Esophagus squamous epithelium (tissue), 5 donors: ENCODE measurements around the gene LDLRAD4. TPM values are rescaled to one million over a fixed set of nuclear protein-coding genes. Genes with fewer than 3 reads are reported as not detected.

ENCODE experiments used
- DNase-seq: peaks from one replicate; lab custom pipeline; 2025; lab: John Stamatoyannopoulos, UW
- H3K27ac ChIP-seq, 4 donors: fragments of 200-600 bp; sonication (generic); one replicate each; pipeline ENCODE4 v1.5.1; 2016 to 2019; ENCODE audit warnings: mild to moderate bottlenecking in 1 of 4
- H3K27me3 ChIP-seq, 4 donors: fragments of 200-600 bp; sonication (generic); 1 replicate in 3 of 4; 2 replicates in 1 of 4; pipeline versions ENCODE4 v1.5.1 to v1.6.0; 2017 to 2021; ENCODE audit warnings: antibody characterized with exemption in 1 of 4
- H3K36me3 ChIP-seq, 3 donors: fragments of 200-600 bp; sonication (generic); one replicate each; pipeline ENCODE4 v1.5.1; 2016 to 2019
- H3K4me1 ChIP-seq, 3 donors: fragments of 200-600 bp; sonication (generic); one replicate each; pipeline ENCODE4 v1.5.1; 2017 to 2019
- H3K4me3 ChIP-seq, 4 donors: fragments of 200-600 bp; sonication (generic); 1 replicate in 3 of 4; 2 replicates in 1 of 4; pipeline ENCODE4 v1.5.1; 2016 to 2019; ENCODE audit warnings: mild to moderate bottlenecking in 2 of 4, moderate library complexity in 1 of 4
- H3K9me3 ChIP-seq, 3 donors: fragments of 200-600 bp; sonication (generic); one replicate each; pipeline ENCODE4 v1.5.1; 2016 to 2019
- POLR2A ChIP-seq, 4 donors: fragments of 450-650 bp; IDR thresholded peaks; one replicate each; pipeline ENCODE4 v1.6.1; 2017; ENCODE audit warnings: antibody characterized with exemption in 4 of 4, mild to moderate bottlenecking in 4 of 4, moderate library complexity in 3 of 4
- WGBS, 2 donors: methylation state at CpG; one replicate each; pipeline ENCODE4 v1.1.5; 2018; 5-methylcytosine and 5-hydroxymethylcytosine counted together
- intact Hi-C: fragments of 100-400 bp; cut with DNase I; formaldehyde crosslinking; loops from one replicate; pipeline ENCODE4 v1.15.0; 2022
- total RNA-seq, 4 donors: library from RNA; depleted of rRNA; stranded (reverse); fragments of >200 nt; gene quantifications; one replicate each; pipeline ENCODE4 v1.1.0, GENCODE V29; 2016
- TF ChIP-seq, protein P1 (sequence below), 6 experiments: fragments of 450-650 bp in 4 of 6; fragments of 200-600 bp in 2 of 6; sonication (generic) in 2 of 6; IDR thresholded peaks; one replicate each; pipeline ENCODE4 v1.5.1; 2016 to 2019; ENCODE audit warnings: antibody characterized with exemption in 6 of 6, mild to moderate bottlenecking in 4 of 6, moderate library complexity in 4 of 6
- donor health status: DM: yes; HTN: yes; CAD: no.

LDLRAD4 gene
- total RNA-seq, 4 donors from 2014 or later: 0.91 to 17.9 (median 6.8) TPM

DNA sequence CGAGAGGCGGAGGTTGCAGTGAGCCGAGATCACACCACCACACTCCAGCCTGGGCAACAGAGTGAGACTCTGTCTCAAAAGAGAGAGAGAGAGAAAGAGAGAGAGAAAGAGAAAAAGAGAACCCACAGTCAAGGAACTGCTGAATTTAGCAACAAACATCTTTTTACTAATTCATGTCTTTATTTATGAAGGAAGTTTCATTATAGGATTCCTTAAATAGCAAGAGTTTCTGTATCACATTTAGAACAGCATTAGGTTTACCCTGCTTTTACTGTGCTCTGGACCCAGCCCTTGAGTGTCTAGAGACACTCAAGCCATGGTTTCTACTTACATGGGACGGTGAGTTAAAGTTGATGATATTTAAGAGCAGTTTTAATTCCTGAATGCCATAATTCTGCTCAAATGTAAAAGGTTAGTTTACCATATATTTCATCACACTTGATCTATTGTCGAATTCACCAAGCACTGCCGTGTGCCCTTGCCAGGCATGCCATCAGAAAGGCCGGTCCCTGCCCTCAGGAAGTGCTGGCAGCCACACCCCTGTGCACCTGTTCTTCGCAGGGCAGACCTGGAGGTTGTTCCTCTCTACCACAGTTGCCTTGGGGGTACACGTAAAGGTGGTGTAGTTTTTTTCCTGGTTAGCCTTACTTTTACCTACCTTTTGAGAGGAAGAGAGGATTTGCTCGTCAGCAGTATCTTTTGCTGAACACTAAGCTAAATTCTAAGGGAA lies 153.3 kb downstream of the LDLRAD4 start:
- Histone ChIP-seq H3K27me3 (no peaks in the 10 kb centered on the region), H3K36me3 (no peaks in the 10 kb centered on the region), H3K27ac (no peak overlapping the region), H3K9me3 (no peaks in the 10 kb centered on the region), H3K4me3 (no peak overlapping the region), H3K4me1 (peaks cover 6 to 35% (median 19%) of the 10 kb centered on the region in 3 donors)
- DNase-seq: no peak
- WGBS, 2 donors: 51 to 64% methylated on average over 9 to 10 of the region's 10 CpGs
- no peak for TF ChIP-seq POLR2A (IDR thresholded peaks at IDR 0.05)
- intact Hi-C loops: no loop called here

DNA sequence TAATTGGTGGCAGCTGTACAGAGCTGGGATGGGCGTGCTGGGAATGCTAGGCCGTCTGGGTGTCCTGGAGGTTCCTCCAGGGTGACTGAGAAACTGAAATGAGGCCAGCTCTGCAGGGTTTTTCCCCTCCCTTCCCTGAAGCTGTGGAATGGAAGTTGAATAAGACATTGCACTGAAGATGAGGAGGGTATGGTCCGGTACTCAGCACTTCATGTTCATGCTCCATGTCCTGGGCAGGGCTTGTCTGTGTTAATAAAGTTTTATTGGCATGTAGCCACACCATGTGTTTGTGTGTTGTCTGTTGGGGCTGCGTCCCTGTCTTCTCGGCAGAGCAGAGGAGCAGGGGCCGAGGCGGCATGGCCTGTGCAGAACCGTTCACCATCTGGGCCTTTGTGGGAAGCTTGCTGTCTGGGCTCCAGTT lies 154.0 kb downstream of the LDLRAD4 start:
- no peak overlapping the region for H3K4me3 ChIP-seq
- no peak for DNase-seq
- 76 to 80% methylated on average over 8 of the region's 8 CpGs for WGBS, 2 donors
- intact Hi-C loops: no loop called here
- H3K36me3 ChIP-seq: no peaks in the 10 kb centered on the region
- peaks cover 6 to 36% (median 19%) of the 10 kb centered on the region in 3 donors for H3K4me1 ChIP-seq
- no peaks in the 10 kb centered on the region for H3K9me3 ChIP-seq
- TF ChIP-seq POLR2A (IDR thresholded peaks at IDR 0.05): no peak
- TF ChIP-seq, protein P1, sequence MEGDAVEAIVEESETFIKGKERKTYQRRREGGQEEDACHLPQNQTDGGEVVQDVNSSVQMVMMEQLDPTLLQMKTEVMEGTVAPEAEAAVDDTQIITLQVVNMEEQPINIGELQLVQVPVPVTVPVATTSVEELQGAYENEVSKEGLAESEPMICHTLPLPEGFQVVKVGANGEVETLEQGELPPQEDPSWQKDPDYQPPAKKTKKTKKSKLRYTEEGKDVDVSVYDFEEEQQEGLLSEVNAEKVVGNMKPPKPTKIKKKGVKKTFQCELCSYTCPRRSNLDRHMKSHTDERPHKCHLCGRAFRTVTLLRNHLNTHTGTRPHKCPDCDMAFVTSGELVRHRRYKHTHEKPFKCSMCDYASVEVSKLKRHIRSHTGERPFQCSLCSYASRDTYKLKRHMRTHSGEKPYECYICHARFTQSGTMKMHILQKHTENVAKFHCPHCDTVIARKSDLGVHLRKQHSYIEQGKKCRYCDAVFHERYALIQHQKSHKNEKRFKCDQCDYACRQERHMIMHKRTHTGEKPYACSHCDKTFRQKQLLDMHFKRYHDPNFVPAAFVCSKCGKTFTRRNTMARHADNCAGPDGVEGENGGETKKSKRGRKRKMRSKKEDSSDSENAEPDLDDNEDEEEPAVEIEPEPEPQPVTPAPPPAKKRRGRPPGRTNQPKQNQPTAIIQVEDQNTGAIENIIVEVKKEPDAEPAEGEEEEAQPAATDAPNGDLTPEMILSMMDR (IDR thresholded peaks at IDR 0.05): no peak
- H3K27me3 ChIP-seq: no peaks in the 10 kb centered on the region
- H3K27ac ChIP-seq: no peak overlapping the region

DNA sequence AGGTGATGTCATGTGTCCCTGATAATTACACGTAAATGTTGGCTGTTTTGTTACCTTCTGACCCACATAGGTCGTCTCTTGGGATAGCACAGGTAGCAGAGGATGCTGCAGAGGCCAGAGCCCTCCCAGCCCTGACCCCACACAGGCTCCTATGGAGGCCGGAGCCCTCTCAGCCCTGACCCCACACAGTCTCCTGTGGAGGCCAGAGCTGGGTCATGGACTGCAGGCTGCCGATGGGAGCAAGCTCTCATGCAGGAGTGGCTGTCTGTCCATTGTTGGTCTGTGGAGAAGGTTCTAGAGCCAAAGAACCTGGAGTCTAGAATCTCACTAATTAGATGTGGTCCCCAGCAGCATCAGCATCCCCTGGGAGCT lies 155.5 kb downstream of the LDLRAD4 start:
- no peak for DNase-seq
- WGBS, 2 donors: 74 to 80% methylated on average over 2 of the region's 4 CpGs
- H3K36me3 ChIP-seq: no peaks in the 10 kb centered on the region

DNA sequence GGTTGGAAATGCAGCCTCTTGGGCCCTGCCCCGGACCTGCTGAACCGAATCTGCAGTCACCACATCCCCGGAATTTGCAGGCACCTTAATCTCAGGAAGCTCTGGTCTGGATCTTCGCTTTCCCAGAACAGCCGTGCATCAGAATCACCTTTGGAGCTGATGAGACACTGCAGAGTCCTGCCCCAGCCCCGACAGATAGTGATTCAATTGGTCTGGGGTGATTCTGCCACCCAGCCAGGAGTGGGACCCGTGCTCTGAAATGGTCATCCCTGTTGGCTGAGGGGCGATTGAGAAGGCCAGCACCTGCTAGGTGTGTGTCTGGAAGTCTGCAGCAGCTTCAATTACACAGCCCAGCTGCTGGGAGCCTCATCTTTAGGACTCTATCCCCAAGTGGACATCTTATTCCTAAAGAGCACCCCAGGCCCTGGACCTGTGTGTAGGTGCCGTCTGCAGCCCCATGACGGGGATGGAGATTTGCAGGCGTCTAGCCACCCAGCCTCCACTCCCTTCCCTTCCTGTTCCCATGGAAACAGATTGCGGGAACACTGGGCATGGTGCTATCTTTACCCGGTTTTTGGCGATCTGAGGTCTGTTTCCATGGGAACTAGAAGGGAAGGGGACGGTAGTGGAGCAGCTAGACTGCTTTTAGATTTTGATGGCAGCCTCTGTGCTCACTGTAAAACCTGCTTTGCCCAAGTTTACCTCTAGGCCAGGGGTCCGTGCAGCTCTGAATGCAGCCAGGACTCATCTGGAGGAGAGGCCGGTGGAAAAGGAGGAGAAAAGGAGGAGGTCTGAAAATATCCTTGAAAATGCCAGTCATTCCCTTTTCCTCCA lies 156.1 kb downstream of the LDLRAD4 start:
- Histone ChIP-seq H3K9me3 (no peaks in the 10 kb centered on the region), H3K36me3 (no peaks in the 10 kb centered on the region), H3K27ac (peak overlapping the region in 2 of 4 donors; percentile 69 to 78), H3K27me3 (no peaks in the 10 kb centered on the region), H3K4me1 (peaks cover 6 to 46% (median 24%) of the 10 kb centered on the region in 3 donors), H3K4me3 (no peak overlapping the region)
- intact Hi-C loops: no loop called here
- 42 to 68% methylated on average over 8 to 10 of the region's 17 CpGs for WGBS, 2 donors
- TF ChIP-seq POLR2A (IDR thresholded peaks at IDR 0.05): no peak
- TF ChIP-seq, protein P1 (IDR thresholded peaks at IDR 0.05): no peak
- DNase-seq: no peak

More for the DNA sequence above, 155.5 kb downstream of the LDLRAD4 start:
- Histone ChIP-seq H3K27ac (no peak overlapping the region), H3K4me1 (peaks cover 6 to 41% (median 19%) of the 10 kb centered on the region in 3 donors), H3K27me3 (no peaks in the 10 kb centered on the region), H3K4me3 (no peak overlapping the region), H3K9me3 (no peaks in the 10 kb centered on the region)
- intact Hi-C loops: no loop called here
- TF ChIP-seq, protein P1 (IDR thresholded peaks at IDR 0.05): no peak
- TF ChIP-seq POLR2A (IDR thresholded peaks at IDR 0.05): no peak

DNA sequence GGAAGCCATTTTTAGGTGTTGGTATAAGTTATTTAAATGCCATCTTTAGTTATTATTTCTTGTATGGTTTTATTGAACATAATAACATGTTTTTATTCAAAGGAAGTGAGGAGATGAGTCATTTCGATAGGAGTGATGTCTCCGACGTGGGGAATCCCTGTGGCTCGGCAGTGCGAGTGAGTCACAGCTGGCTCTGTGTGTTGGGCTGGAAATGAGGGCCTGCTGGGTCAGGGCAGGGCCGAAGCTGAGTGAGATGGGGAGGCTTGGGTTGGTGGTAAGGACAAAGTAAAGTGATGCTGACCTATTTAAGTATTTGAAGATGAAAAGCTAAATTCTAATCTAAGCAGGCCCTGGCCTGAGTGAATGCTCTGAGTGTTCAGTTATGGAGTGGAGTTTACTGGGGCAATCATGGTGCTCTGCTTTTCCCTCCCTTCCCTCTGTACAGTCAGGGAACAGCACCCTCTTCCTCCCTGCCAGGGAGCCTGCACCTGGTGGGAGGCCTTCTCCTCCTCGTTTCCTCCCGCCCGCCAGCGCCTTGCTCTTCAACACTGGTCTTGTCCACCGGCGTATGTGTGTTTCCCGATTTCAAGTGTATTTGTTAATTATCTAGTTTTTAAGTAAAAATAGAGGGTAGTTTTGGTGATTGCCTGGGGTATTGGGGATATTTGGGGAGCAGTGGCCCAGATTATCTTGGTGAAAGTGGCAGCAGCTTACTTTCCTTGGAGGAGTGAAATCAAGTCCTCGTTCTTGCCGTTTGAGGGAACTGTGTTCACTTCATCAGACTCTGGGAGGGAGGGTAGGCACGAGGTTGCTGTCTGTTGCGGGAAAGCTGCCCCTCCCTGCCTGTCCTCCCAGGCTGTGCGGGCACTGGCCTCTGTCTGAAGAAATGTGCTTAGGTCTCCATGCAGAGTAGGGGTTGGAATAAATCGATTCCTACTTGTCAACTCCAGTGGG lies 157.0 kb downstream of the LDLRAD4 start:
- H3K9me3 ChIP-seq: no peaks in the 10 kb centered on the region
- H3K27me3 ChIP-seq: no peaks in the 10 kb centered on the region
- H3K4me3 ChIP-seq: no peak overlapping the region
- no peak for DNase-seq
- H3K4me1 ChIP-seq: peaks cover 6 to 52% (median 30%) of the 10 kb centered on the region in 3 donors
- intact Hi-C loops: no loop called here
- WGBS, 2 donors: 49 to 59% methylated on average over 15 to 19 of the region's 19 CpGs
- peak overlapping the region in 3 of 4 donors; percentile 47 to 78 (median 69) for H3K27ac ChIP-seq
- TF ChIP-seq, protein P1 (IDR thresholded peaks at IDR 0.05): peak in 1 of 6 experiments; percentile 6
- TF ChIP-seq POLR2A (IDR thresholded peaks at IDR 0.05): no peak
- H3K36me3 ChIP-seq: no peaks in the 10 kb centered on the region
